Measurements from ENCODE around the gene ZNF438.

ZNF438 gene

GRCh38 chr10:31011017-31011664 is 20.5 kb downstream of the ZNF438 start:
- Histone ChIP-seq H3K9me3 (no peaks in the 10 kb centered on the region), H3K4me3 (ENCODE audit: low read depth, low read length) (no peak overlapping the region), H3K4me1 (no peaks in the 10 kb centered on the region), H3K36me3 (no peaks in the 10 kb centered on the region), H3K27me3 (no peaks in the 10 kb centered on the region)
- no peak for DNase-seq
- no peak for TF ChIP-seq CTCF (IDR thresholded peaks at IDR 0.05; ENCODE audit: low read depth, low read length)

GRCh38 chr10:31010062-31010461 is 21.6 kb downstream of the ZNF438 start:
- Histone ChIP-seq H3K9me3 (no peaks in the 10 kb centered on the region), H3K36me3 (no peaks in the 10 kb centered on the region), H3K4me1 (no peaks in the 10 kb centered on the region), H3K4me3 (ENCODE audit: low read depth, low read length) (no peak overlapping the region), H3K27me3 (no peaks in the 10 kb centered on the region)
- TF ChIP-seq CTCF (IDR thresholded peaks at IDR 0.05; ENCODE audit: low read depth, low read length), result no peak
- no peak for DNase-seq

GRCh38 chr10:31005895-31006294 is 25.8 kb downstream of the ZNF438 start:
- no peaks in the 10 kb centered on the region for H3K27me3 ChIP-seq
- DNase-seq, result no peak
- no peaks in the 10 kb centered on the region for H3K4me1 ChIP-seq
- no peaks in the 10 kb centered on the region for H3K36me3 ChIP-seq
- no peak for TF ChIP-seq CTCF (IDR thresholded peaks at IDR 0.05; ENCODE audit: low read depth, low read length)
- H3K4me3 ChIP-seq (ENCODE audit: low read depth, low read length), result no peak overlapping the region
- no peaks in the 10 kb centered on the region for H3K9me3 ChIP-seq

GRCh38 chr10:31004611-31005193 is 27.0 kb downstream of the ZNF438 start:
- Histone ChIP-seq H3K27me3 (no peaks in the 10 kb centered on the region), H3K4me3 (ENCODE audit: low read depth, low read length) (no peak overlapping the region), H3K9me3 (no peaks in the 10 kb centered on the region), H3K4me1 (no peaks in the 10 kb centered on the region), H3K36me3 (no peaks in the 10 kb centered on the region)
- TF ChIP-seq CTCF (IDR thresholded peaks at IDR 0.05; ENCODE audit: low read depth, low read length), result no peak
- no peak for DNase-seq

GRCh38 chr10:31001740-31002139 is 29.9 kb downstream of the ZNF438 start:
- Histone ChIP-seq H3K27me3 (no peaks in the 10 kb centered on the region), H3K4me3 (ENCODE audit: low read depth, low read length) (no peak overlapping the region), H3K9me3 (no peaks in the 10 kb centered on the region), H3K36me3 (no peaks in the 10 kb centered on the region), H3K4me1 (no peaks in the 10 kb centered on the region)
- DNase-seq, result no peak
- no peak for TF ChIP-seq CTCF (IDR thresholded peaks at IDR 0.05; ENCODE audit: low read depth, low read length)

- H3K9me3 ChIP-seq, result no peaks in the 10 kb centered on the region
- H3K4me3 ChIP-seq (ENCODE audit: low read depth, low read length), result no peak overlapping the region
- TF ChIP-seq CTCF (IDR thresholded peaks at IDR 0.05; ENCODE audit: low read depth, low read length), result no peak
- H3K36me3 ChIP-seq, result no peaks in the 10 kb centered on the region
- DNase-seq, result no peak
- no peaks in the 10 kb centered on the region for H3K27me3 ChIP-seq
- H3K4me1 ChIP-seq, result no peaks in the 10 kb centered on the region
Measured at GRCh38 chr10:31000867-31001266, 30.8 kb downstream of the ZNF438 start.

Measured in BE2C (cell line).